MG63 (cell line): ENCODE data around the gene VSIR. TPM values are rescaled to one million over a fixed set of nuclear protein-coding genes. Genes with fewer than 3 reads are reported as not detected.

Source experiments
- DNase-seq: peaks from one replicate; pipeline ENCODE4 v3.0.0-alpha.2; 2020
- H3K27me3 ChIP-seq: fragments of 250-450 bp; sonication (Bioruptor Pico); 2 replicates; pipeline ENCODE4 v1.5.1; 2020; ENCODE audit warnings: mild to moderate bottlenecking, moderate library complexity
- H3K36me3 ChIP-seq: fragments of 250-450 bp; sonication (Bioruptor Pico); 2 replicates; pipeline ENCODE4 v1.5.1; 2020; ENCODE audit warnings: mild to moderate bottlenecking, moderate library complexity
- H3K4me3 ChIP-seq: fragments of 250-450 bp; sonication (Bioruptor Pico); 2 replicates; pipeline ENCODE4 v1.5.1; 2020; ENCODE audit warnings: mild to moderate bottlenecking, moderate library complexity
- H3K9me3 ChIP-seq: fragments of 250-450 bp; sonication (Bioruptor Pico); 2 replicates; pipeline ENCODE4 v1.5.1; 2020; ENCODE audit warnings: mild to moderate bottlenecking, moderate library complexity
- total RNA-seq: library from RNA; depleted of rRNA; stranded (reverse); fragments of >200 nt; shearing (Covaris generic); gene quantifications from 2 replicates; pipeline ENCODE4 v1.2.3, GENCODE V29; 2014; ENCODE audit warnings: low replicate concordance

VSIR gene
- total RNA-seq, 1 experiment from 2014 or later: 87.8 TPM

GRCh38 chr10:71772832-71773220 is 494 bp downstream of the VSIR start:
- Histone ChIP-seq H3K9me3 (no peaks in the 10 kb centered on the region), H3K27me3 (no peaks in the 10 kb centered on the region), H3K36me3 (peaks cover 2% of the 10 kb centered on the region), H3K4me3 (peak overlapping the region; percentile 78)
- DNase-seq: no peak

DNA sequence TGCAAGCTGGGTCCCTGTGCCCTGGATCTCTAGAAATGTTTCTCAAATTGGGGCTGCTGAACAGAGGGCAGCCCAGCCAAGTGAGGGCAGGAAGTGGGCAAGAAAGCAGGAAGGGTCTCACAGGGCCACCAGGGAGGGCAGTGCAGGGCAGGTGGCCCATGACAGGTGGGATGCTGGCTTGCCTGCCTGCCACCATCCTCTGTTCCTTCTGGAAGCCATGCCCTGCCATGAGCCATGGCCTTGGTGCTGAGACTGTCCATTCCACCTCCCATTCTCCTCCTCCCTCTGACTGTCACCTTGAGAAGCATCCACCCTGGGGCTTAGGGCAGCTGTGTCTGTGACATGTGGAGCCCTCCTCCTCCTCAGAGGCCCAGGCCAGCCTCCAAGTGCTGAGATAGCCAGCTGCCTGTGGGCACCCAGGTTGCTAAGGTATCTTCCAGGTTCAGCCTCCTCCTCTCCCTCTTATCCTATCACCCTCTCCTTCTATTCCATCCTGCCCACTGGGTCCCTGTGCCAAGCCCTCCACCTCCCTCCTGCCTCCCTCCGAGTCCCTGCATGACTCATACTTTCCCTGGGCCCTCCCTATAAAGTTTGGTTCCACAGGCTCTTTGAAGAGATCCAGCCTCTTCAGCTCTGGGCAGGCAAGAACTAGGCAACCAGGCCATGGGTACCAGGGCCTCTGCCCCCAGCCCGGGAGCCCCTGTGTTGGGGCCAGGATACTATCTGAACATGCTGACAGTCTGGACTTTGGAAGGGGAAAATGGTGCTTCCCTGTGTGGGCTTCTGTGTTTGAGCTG is 1.3 kb downstream of the VSIR start:
- Histone ChIP-seq H3K36me3 (peaks cover 2% of the 10 kb centered on the region), H3K9me3 (no peaks in the 10 kb centered on the region), H3K27me3 (no peaks in the 10 kb centered on the region), H3K4me3 (peak overlapping the region; percentile 78)
- DNase-seq: peak; percentile 88

DNA sequence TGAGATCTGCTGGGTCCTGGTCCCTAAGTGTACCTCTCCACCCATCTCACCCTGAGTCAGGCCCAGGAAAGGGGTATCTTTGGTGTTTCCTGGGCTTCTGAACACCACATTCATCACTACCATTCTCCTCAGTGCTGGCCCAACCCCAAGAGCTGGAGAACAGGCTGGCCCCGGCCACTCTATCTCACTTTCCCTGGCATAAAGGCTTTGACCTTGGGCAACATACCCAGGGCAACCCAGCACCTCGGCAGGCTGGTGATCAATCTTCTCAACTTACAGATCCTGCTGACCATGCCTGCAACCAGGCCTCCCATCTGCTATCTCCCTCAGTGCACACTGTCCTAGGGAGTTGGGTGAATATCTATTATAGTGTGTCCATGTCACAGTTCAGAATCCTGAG is 2.1 kb downstream of the VSIR start:
- peaks cover 5% of the 10 kb centered on the region for H3K36me3 ChIP-seq
- H3K9me3 ChIP-seq: no peaks in the 10 kb centered on the region
- DNase-seq: no peak
- H3K4me3 ChIP-seq: no peak overlapping the region
- H3K27me3 ChIP-seq: no peaks in the 10 kb centered on the region

GRCh38 chr10:71770789-71771188 is 2.5 kb downstream of the VSIR start:
- peaks cover 8% of the 10 kb centered on the region for H3K36me3 ChIP-seq
- no peaks in the 10 kb centered on the region for H3K9me3 ChIP-seq
- no peak for DNase-seq
- no peaks in the 10 kb centered on the region for H3K27me3 ChIP-seq
- H3K4me3 ChIP-seq: no peak overlapping the region

GRCh38 chr10:71770255-71770654 is 3.1 kb downstream of the VSIR start:
- H3K4me3 ChIP-seq: no peak overlapping the region
- H3K36me3 ChIP-seq: peaks cover 9% of the 10 kb centered on the region
- H3K9me3 ChIP-seq: no peaks in the 10 kb centered on the region
- DNase-seq: peak; percentile 42
- H3K27me3 ChIP-seq: no peaks in the 10 kb centered on the region

DNA sequence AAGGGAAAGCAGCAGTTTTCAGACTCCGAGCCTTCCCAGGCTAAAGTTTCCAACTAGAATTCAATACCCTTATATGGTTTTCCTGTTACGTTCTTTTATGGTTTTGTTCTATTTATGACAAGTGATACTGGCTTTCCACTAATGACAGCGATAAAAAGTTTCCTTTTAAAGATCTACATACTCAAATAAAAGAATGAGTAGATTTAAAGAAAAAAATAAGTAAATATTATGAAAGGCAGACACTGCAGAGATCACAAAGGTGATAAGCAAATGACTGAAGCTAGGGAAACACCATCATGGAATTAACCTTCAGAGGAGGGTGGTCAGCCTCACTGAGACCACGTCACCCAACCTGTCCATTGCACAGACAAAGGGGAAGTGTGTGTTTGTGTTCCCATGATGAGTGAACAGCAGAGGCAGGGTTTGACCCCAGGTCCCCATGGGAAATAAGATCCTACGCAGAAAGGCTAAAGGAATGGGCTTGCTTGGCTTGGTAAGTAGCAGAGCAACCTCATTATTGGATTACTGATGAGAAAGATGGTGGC is 4.0 kb downstream of the VSIR start:
- no peak for DNase-seq
- Histone ChIP-seq H3K36me3 (peaks cover 14% of the 10 kb centered on the region), H3K9me3 (no peaks in the 10 kb centered on the region), H3K27me3 (no peaks in the 10 kb centered on the region), H3K4me3 (no peak overlapping the region)

DNA sequence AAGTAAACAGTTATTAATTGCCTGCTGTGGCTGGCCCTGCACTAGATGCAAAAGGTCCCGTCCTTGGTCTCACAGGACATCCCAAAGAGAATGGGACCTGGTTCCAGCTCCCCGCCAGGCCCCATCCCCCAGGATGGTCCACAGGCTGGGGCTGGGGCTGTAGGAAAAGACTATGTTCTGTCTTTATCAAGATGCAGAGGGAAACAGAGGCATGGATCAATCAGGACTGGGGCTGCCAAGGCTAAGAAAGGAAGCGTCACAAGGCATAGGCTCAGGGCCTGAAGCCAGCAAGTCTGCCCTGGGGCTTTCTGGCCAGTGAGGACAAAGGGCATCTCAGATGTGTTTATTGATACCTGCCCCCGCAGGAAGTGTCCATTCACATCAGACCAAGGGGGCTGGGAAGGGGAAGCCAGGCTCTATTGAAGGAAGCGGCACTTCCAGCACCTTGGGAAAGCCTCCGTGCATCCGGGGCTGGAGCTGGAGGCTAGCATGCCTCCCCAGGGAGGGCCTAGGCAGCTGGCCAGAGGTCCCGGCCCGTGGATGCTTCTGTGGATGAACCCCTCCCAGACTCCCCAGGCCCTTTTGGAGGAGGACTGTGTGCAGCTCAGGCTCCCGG is 5.8 kb downstream of the VSIR start:
- Histone ChIP-seq H3K9me3 (no peaks in the 10 kb centered on the region), H3K4me3 (no peak overlapping the region), H3K27me3 (no peaks in the 10 kb centered on the region), H3K36me3 (peaks cover 19% of the 10 kb centered on the region)
- DNase-seq: peak; percentile 86

DNA sequence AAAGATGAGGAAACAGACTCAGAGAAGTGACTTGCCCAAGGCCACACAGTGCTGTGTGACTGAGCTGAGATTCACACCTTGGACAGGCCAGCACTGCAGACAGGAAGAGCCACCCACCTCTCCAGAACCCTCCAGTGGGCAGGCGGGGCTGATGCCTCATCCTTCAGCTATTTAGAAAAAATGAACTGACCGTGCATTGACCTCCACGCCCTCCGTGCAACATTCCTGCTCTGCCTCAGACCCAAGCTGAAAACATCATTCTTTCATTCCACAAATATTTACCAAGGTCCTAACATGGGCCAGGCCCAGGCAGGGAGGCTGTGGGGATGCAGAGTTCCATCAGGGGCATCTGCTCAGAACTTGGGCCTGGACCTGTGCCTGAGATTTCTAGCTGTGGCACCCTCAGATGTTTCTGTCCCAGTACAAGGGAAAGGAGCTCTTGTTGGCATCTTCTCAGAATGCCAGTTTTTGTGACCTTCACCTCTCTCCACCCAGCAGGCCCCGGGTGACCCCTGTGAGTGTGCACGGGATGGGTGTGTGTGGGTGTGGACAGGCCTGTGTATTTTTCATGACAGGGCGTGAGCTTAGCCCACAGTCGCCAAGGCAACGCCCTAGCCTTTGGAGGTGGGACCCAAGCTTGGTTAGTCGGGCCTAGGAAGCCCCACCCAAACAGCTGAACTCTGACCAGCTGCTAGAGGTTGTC is 6.5 kb downstream of the VSIR start:
- Histone ChIP-seq H3K36me3 (peaks cover 19% of the 10 kb centered on the region), H3K9me3 (no peaks in the 10 kb centered on the region), H3K4me3 (no peak overlapping the region), H3K27me3 (no peaks in the 10 kb centered on the region)
- peak; percentile 97 for DNase-seq

GRCh38 chr10:71765906-71766716 is 7.2 kb downstream of the VSIR start:
- no peaks in the 10 kb centered on the region for H3K27me3 ChIP-seq
- DNase-seq: no peak
- H3K36me3 ChIP-seq: peaks cover 22% of the 10 kb centered on the region
- no peak overlapping the region for H3K4me3 ChIP-seq
- H3K9me3 ChIP-seq: no peaks in the 10 kb centered on the region

DNA sequence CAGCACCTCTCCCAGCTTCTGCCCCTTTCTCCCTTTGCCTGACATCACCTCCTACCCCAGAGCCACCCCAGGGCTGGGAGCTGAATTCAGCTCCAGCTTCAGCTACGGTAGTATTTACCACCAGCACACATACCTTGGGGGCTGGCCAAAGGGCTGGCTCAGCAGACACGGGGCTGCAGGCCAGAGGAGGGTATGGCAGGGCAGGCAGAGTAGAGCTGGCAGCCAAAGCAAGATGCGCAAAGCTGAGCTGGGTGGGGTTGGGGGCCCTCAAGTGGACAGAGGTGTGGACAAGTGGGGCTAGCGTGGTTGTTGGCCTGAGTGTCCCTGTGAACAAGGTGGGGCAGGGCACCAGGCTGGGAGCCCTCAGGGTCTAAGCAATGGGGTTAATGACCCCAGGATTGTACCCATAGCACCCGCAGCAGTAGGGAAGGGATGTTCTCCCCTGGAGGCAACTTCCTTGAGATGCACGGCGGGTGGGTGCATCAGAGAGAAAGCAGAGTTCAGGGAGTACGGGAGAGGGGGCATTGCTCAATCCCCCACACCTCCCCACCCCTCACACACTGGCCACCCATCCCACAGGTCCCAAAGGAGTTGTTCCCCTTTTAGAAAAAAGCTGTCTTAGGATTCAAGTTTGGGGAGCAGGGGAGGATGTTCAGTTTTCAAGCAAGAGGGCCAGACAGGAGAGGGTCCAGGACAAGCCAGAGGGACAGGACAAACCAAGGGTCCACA is 8.0 kb downstream of the VSIR start:
- Histone ChIP-seq H3K9me3 (no peaks in the 10 kb centered on the region), H3K36me3 (peaks cover 30% of the 10 kb centered on the region), H3K27me3 (no peaks in the 10 kb centered on the region), H3K4me3 (no peak overlapping the region)
- DNase-seq: peak; percentile 96

DNA sequence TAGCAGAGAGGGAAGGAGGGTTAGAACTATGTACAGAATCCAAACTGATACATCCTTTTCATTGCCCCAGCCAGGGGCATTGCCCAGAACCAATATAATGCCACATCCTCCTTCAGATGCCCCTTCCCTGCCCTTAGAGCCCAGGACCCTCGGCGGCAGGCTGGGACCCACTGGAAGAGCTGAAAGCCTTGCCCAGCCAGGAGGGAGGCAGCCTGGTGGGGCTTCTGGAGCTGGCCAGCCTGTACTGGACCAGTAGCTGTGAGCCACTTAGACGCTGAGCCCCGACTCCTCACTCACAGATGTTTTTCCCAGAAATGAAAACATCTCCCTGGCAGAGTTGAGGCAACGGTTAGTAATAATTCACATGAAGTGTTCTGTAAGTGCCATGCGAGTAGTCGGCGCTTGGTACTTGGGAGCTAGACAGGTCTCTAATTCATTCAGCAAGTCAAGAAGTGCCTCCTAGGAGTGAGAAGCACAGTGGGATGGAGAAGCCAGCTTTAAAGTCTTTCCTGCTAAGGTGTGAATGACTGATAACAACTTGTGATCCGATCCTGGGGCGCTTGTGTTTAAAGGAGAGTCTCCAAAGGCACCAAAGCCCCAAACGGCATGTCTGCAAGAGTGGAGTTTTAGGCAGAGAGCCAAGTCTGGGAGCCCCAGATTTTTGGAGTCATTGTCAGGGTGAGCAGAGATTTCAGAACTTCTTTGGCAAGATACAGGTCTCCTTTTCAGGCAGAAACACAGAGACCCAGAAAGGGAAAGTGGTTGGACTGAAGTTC is 9.8 kb downstream of the VSIR start:
- no peak for DNase-seq
- Histone ChIP-seq H3K27me3 (no peaks in the 10 kb centered on the region), H3K4me3 (no peak overlapping the region), H3K9me3 (no peaks in the 10 kb centered on the region), H3K36me3 (peaks cover 36% of the 10 kb centered on the region)

DNA sequence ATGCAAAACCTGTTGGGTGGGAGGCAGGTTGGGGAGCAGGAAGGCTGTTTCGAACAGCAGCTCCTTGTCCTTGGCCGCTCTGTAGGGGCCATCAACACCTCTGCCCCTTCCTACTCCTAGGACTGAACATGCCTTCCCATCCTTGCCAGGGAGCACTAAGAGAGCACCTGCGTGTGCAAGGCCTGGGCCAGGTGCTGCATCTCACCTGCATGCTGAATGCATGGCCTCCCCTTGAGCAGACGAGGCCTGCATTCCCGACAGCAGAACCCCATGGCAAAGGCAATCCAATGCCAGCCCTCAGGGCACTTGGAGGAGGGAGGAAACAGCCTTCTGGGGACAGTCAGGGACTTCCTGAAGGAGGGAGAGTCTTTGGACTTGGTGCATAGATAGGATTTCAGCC is 11.0 kb downstream of the VSIR start:
- Histone ChIP-seq H3K36me3 (peaks cover 45% of the 10 kb centered on the region), H3K9me3 (no peaks in the 10 kb centered on the region), H3K4me3 (no peak overlapping the region), H3K27me3 (no peaks in the 10 kb centered on the region)
- DNase-seq: no peak

- DNase-seq: no peak
- Histone ChIP-seq H3K4me3 (no peak overlapping the region), H3K9me3 (no peaks in the 10 kb centered on the region), H3K36me3 (peaks cover 45% of the 10 kb centered on the region), H3K27me3 (no peaks in the 10 kb centered on the region)
Measured at GRCh38 chr10:71761541-71762113, 11.7 kb downstream of the VSIR start.

- Histone ChIP-seq H3K4me3 (no peak overlapping the region), H3K27me3 (no peaks in the 10 kb centered on the region), H3K9me3 (no peaks in the 10 kb centered on the region), H3K36me3 (peaks cover 42% of the 10 kb centered on the region)
- DNase-seq: no peak
Measured at GRCh38 chr10:71761105-71761511, 12.2 kb downstream of the VSIR start.

DNA sequence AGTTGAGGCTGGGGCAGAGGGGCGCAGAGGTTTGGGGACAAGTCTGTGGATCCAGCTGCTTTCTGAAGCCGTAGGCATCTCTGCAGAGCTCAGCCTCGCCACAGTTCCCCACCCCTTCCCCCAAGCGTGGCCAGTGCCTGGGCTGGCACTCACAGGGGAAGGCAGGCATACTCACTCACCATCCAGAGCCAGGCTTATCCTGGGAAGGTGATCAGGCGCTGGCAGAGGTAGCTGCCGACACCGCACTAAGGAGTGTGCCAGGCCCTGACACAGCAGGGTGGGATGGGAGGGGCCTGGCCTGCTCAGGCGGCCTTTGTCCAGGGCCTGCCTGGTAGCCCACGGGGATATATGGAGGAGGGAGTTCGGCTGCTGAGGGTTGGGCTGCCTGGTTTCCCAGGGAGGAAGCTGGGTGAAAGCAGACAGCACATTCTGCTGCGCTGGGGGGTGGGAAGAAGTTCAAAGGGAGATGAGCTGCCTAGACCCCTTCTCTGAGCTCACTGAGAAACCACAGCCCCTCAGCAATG is 15.9 kb downstream of the VSIR start:
- Histone ChIP-seq H3K36me3 (peaks cover 34% of the 10 kb centered on the region), H3K4me3 (no peak overlapping the region), H3K9me3 (no peaks in the 10 kb centered on the region), H3K27me3 (no peaks in the 10 kb centered on the region)
- DNase-seq: peak; percentile 91
